M059J (cell line): ENCODE measurements around the gene PXT1. TPM values are rescaled to one million over a fixed set of nuclear protein-coding genes. Genes with fewer than 3 reads are reported as not detected.
A peak's percentile ranks its signal among the peaks of the same experiment; 100 is the strongest.
"Not testable (repeated sequence)": the region's sequence is repeated elsewhere in the genome, so short reads cannot be mapped to it uniquely, and the experiment has no call there.

Experiments
- DNase-seq: peaks from one replicate; pipeline ENCODE4 v3.0.0-alpha.2; 2012; ENCODE audit warnings: low read depth
- total RNA-seq: library from RNA; depleted of rRNA; stranded (reverse); fragments of >200 nt; shearing (Covaris generic); gene quantifications from 2 replicates; pipeline ENCODE4 v1.2.3, GENCODE V29; 2014; rRNA removed

PXT1 gene, protein sequence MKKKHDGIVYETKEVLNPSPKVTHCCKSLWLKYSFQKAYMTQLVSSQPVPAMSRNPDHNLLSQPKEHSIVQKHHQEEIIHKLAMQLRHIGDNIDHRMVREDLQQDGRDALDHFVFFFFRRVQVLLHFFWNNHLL
- total RNA-seq, result not detected in 2 replicates

- DNase-seq, result peak; percentile 92
These were observed at the start of gene PXT1, which contains the start of gene KCTD20 for GRCh38 chr6:36442671-36443470. PXT1 (minus strand) TSS chr6:36442854; CDS start chr6:36426082, 16,772 bp downstream. KCTD20 (plus strand) TSS chr6:36443000; CDS start chr6:36470098, 27,098 bp downstream.

DNA sequence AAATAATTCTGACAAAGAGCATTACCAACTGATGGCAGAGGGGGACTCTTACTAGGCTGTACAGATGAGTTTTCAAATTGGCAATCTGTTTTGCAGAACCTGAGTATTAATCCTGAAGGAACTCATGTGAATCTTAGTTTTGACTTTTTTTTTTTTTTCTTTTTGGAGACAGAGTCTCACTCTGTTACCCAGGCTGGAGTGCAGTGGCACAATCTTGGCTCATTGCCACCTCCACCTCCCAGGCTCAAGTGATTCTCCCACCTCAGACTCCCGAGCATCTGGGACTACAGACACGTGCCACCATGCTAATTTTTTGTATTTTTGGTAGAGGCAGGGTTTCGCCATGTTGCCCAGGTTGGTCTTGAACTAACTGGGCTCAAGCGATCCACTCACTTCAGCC, 49.4 kb upstream of the PXT1 start:
- no peak for DNase-seq

DNA sequence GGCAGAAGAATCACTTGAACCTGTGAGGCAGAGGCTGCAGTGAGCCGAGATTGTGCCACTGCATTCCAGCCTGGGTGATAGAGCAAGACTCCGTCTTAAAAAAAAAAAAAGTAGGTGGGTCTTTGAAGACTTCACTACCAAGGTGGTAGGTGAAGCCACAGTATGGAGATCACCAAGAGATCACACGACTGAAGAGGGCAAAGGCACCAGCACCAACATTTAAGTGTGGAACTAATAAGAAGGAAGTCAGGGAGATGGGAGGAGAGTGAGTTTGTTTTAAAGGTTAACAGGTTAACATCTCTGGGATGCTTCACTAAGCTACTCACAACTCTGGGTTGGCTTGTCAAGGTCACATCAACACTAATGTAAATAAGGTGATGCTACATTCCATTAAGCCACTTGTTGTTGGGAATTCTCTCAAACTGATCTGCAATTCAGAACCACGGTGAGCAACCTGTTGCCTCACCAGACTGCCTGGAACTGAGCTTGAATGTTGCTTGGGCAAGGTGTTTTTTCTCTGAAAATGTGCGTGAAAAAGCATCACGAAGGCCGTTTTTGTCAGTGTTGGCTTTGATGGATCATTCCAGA, 48.8 kb upstream of the PXT1 start:
- peak; percentile 53 for DNase-seq

- no peak for DNase-seq
These were observed 46.8 kb upstream of the PXT1 start for GRCh38 chr6:36489426-36489825.

DNA sequence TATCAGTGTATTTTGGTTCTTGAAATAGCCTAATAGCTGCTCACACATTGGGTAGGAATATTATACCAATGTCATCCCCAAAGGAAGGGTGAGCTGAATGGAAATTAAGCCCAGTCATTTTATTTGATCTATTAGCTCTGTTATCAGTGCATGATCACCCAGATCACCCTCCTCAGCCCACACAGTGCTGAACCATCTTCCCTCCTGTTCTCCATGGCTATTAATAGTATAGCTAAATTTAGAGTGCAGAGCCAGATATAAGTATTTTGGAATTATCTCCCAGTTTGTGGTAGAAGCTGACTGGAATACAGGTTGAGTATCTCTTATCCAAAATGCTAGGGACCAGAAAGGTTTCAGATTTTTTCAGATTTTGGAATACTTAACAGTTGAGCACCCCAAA, 45.6 kb upstream of the PXT1 start:
- DNase-seq, result no peak

DNA sequence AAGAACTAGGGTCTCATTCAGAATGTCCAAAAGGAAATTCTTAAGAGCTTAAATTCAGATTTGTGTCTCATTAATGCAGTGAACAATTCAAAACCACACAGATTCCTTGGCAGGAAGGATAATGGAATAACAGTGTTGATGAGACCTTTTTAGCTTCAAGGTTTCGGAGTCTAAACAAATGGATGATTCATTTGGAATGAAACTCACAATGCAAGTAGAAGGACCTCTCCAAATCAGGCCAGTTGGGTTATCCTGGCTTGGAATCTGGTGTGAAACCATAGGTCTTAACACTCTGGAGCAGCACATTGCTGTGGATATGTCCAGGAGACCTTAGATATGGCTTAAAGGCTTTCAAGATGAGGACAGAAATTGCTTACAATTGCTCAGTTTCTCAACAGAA, 45.0 kb upstream of the PXT1 start:
- DNase-seq, result peak; percentile 67

GRCh38 chr6:36484736-36485135, 42.1 kb upstream of the PXT1 start:
- no peak for DNase-seq

DNA sequence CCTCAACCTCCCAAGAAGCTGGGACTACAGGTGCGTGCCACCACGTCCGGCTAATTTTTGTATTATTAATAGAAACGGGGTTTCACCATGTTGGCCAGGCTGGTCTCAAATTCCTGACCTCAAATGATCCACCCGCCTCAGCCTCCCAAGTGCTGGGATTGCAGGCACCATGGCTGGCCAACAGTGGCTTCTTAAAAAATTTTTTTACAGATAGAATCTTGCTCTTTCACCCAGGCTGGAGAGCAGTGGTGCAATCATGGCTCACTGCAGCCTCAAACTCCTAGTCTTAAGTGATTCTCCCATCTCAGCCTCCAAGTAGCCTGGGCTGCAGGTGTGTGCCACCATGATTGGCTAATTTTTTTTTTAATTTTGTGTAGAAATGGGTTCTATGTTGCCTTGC, 40.7 kb upstream of the PXT1 start:
- DNase-seq, result not testable (repeated sequence)

GRCh38 chr6:36479256-36479655, 36.6 kb upstream of the PXT1 start:
- no peak for DNase-seq

DNA sequence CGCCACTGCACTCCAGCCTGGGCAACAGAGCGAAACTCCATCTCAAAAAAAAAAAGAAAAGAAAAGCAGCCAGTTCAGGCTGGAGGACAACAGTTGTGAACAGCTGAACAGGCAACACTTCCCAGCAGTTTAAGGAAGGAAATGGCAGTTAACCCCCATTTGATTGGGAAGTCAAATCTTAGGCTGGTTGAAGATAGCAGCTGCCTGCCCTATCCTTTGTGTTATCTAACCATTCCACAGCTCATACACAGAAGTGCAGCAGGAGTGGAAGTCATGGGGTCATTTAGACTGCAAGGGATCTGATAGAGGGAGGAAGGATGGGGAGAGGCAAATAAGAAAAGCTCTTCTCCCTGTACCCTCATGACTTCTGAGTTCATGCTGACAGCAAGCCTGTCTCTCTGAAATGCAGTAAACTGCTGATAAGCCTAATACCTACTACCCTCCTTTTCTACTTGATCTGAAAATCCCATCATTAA, 35.4 kb upstream of the PXT1 start:
- no peak for DNase-seq

DNA sequence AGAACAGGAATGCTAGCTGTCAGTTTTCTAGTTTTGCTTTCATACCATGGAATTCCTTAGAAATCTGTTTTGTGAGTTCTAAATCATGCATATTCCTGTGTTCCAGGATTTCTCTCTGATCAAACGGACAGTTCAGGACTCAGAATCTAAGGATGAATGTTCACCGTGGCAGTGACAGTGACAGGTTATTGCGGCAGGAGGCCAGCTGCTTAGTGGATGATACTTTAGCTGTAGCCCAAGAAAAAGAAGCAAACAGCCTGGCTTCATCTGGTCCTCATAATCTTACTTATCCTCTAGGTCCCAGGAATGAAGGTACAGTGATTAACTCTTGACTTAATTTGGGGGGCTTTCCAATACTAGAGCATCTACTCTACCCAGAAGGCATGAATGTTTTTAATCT, 27.3 kb upstream of the PXT1 start:
- DNase-seq, result no peak

DNA sequence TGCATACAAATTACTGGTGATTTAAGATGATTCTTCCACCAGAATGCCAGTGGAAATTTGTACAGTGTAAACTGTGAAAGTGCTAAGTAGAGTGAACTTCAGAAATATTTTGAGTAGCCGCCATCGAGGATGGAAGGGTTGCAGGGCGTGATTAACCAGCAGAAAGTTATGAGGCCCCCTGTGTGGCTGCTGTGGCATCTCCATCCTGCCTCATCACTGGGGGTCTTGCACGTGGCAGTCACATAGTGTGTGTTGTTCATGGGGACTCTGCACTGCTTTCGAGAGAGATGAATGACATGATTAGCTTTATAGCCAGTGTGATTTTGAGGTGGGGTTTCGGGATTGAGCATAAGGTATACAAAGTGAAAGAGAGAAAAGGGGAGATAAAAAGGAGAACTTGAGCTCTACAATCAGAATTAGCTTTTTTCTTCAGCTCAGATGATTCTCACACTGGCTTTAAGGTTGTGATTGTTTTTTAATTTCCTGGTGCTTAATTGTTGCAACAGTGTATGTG, 26.6 kb upstream of the PXT1 start:
- DNase-seq, result no peak

GRCh38 chr6:36467625-36468024, 25.0 kb upstream of the PXT1 start:
- DNase-seq, result no peak

- DNase-seq, result no peak
These were observed 21.6 kb upstream of the PXT1 start for GRCh38 chr6:36464233-36464632.

- DNase-seq, result no peak
These were observed 21.0 kb upstream of the PXT1 start for GRCh38 chr6:36463676-36464075.

GRCh38 chr6:36461646-36462045, 19.0 kb upstream of the PXT1 start:
- no peak for DNase-seq

GRCh38 chr6:36460916-36461315, 18.3 kb upstream of the PXT1 start:
- no peak for DNase-seq

DNA sequence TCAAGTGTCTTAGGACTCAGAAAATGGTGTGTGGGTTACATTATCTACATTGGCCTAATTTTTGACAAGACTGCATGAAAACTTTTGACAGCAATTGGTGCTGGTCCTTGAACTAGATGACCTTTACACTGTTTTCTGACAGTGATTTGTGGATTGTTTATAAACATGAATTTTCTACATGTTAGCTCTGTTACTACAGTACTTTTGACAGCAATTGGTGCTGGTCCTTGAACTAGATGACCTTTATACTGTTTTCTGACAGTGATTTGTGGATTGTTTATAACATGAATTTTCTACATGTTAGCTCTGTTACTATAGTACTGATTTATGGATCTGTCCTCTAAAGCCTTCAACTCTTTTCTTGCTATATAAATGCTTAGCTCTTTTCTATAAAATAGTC, 16.8 kb upstream of the PXT1 start:
- peak; percentile 48 for DNase-seq

DNA sequence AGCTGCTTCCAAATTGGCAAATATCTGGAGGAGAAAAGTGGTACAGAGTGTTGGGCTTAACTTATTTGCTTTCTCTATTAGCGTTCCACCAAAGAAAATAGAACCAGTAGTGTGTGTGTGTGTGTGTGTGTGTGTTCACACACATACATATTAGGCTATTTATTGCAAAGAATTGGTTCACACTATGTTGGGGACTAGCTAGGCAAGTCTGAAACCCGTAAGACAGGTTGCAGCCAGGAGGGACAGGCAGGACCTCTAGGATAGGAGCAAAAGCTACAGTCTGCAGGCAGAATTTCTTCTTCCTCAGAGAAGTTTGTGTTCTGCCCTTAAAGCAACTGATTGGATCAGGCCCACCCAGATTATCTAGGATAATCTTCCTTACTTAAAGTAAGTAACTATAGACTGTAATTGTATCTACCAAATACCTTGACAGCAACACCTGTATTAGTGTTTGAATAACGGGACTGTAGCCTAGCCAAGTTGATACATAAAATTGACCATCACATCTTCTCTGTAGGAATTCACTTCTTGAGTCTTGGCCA, 12.9 kb upstream of the PXT1 start:
- no peak for DNase-seq

- not testable (repeated sequence) for DNase-seq
These were observed 10.2 kb upstream of the PXT1 start for GRCh38 chr6:36452897-36453296.

GRCh38 chr6:36449173-36449572, 6.5 kb upstream of the PXT1 start:
- not testable (repeated sequence) for DNase-seq

GRCh38 chr6:36445621-36446020, 3.0 kb upstream of the PXT1 start:
- DNase-seq, result no peak
